Stomach smooth muscle (tissue), 2 donors: Measurements from ENCODE around the gene CAMK2B.

Source experiments
- H3K27ac ChIP-seq: one replicate; pipeline ENCODE4 v1.7.0; 2013; ENCODE audit warnings: mild to moderate bottlenecking, low read length, inconsistent platforms
- H3K27me3 ChIP-seq, 2 donors: one replicate each; pipeline ENCODE4 v1.7.0; 2013; ENCODE audit warnings: low read length in 2 of 2; ENCODE audit not compliant: insufficient read depth in 2 of 2, control insufficient read depth in 1 of 2
- H3K36me3 ChIP-seq, 2 donors: one replicate each; pipeline ENCODE4 v1.7.0; 2013; ENCODE audit warnings: low read length in 2 of 2; ENCODE audit not compliant: control insufficient read depth in 2 of 2, insufficient read depth in 2 of 2
- H3K4me1 ChIP-seq: one replicate; pipeline ENCODE4 v1.7.0; 2013; ENCODE audit warnings: low read length; ENCODE audit not compliant: control insufficient read depth, insufficient read depth
- H3K4me3 ChIP-seq, 2 donors: one replicate each; pipeline ENCODE4 v1.7.0; 2013; ENCODE audit warnings: low read length in 2 of 2
- H3K9ac ChIP-seq, 2 donors: one replicate each; pipeline ENCODE4 v1.7.0; 2013; ENCODE audit warnings: low read length in 2 of 2, mild to moderate bottlenecking in 1 of 2
- H3K9me3 ChIP-seq, 2 donors: one replicate each; pipeline ENCODE4 v1.7.0; 2013; ENCODE audit warnings: low read length in 2 of 2; ENCODE audit not compliant: control insufficient read depth in 2 of 2
- donor health status: healthy.
- donor health status: Pancreatic carcinoma.

CAMK2B gene

DNA sequence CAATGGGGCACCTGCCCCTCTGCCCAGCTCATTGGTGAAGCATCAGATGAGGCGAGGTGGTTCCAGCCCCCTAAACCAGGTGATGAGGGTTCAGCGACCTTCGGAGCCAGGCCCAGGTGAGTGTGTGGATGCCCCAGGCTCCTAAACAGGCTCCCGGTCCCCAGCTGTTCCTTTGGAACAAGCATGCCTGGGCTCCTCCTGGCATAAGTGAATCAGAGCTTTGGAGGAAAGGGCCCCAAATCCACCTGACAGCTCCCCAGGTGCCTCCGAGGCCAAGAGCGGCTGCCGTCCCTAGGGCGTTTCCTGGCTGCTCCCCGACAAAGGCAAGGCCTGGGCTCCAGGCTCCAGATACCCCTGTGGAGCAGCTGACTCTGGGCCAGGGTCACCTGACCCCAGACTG lies 63.4 kb downstream of the CAMK2B start:
- peaks cover under 1 to 4% of the 10 kb centered on the region in 2 donors for H3K27me3 ChIP-seq
- H3K36me3 ChIP-seq, result no peaks in the 10 kb centered on the region
- H3K27ac ChIP-seq, result no peak overlapping the region
- H3K9me3 ChIP-seq, result no peaks in the 10 kb centered on the region
- H3K4me1 ChIP-seq, result peaks cover 32% of the 10 kb centered on the region
- H3K4me3 ChIP-seq, result no peak overlapping the region
- no peak overlapping the region for H3K9ac ChIP-seq

DNA sequence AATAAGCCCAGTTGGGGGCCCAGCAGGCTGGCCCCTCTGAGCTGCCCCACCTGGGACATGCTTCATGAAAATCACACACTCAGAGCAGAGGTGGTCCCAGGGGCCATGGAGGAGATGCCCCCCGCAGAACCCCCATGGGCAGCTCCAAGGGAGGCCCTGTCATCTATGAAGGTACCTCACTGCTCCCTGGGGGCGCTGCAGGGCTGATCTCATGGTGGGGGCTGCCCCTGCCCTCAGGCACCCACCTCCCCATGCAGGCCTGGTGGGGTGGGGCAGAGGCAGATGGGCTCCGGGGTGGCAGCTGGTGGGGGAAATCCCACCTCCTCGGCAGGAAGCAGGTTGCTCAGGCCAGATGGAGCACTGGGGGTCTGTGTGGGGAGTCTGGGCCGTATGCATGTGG lies 64.2 kb downstream of the CAMK2B start:
- H3K4me3 ChIP-seq, result no peak overlapping the region
- no peaks in the 10 kb centered on the region for H3K36me3 ChIP-seq
- H3K27me3 ChIP-seq, result peaks cover 0 to 4% of the 10 kb centered on the region in 2 donors
- H3K9ac ChIP-seq, result no peak overlapping the region
- H3K27ac ChIP-seq, result no peak overlapping the region
- no peaks in the 10 kb centered on the region for H3K9me3 ChIP-seq
- peaks cover 39% of the 10 kb centered on the region for H3K4me1 ChIP-seq

DNA sequence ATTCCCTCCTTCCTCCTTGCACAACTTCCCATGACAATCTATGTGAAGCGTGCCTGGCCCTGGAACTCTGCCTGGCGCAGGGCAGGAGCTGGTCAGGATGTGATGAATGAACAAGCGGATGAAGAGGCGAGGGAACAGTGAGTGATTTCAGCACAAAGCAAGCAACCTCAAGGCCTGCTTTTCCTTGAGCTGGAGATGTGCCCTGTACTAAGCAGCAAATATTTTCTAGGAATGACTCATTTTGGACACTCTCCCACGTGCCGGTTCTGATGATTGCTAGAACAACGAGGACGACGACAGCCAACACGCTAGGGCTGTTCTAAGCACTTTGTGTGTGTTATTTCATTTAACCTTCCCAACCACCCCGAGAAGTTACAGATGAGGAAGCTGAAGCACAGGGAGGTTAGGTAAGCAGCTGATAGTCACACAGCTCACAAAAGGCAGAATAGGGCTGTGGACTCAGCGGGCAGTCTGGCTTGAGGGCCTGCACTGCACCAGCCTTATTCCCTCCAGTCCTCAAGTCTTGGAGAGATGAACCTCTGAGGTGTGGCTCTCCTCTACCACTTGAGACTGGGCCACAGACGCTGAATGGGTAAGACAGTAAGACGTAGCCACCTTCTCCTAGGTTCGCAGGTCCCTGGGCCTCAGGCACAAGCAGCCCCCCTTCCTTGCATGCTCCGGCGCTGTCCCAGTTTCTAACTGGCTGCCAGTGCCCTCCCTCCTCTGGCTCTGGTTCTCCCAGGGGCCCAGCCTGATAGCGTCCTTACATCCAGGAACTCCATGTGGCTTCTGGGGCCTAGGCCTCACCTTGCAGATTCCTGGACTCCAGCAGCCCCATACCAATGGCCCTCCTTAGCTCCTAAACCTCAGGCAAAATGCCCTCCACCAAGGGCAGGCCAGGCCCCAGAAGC lies 65.6 kb downstream of the CAMK2B start:
- Histone ChIP-seq H3K4me1 (peaks cover 40% of the 10 kb centered on the region), H3K36me3 (no peaks in the 10 kb centered on the region), H3K27ac (no peak overlapping the region), H3K27me3 (peaks cover 0 to 4% of the 10 kb centered on the region in 2 donors), H3K9ac (peak overlapping the region in 1 of 2 donors; percentile 21), H3K4me3 (no peak overlapping the region), H3K9me3 (no peaks in the 10 kb centered on the region)

DNA sequence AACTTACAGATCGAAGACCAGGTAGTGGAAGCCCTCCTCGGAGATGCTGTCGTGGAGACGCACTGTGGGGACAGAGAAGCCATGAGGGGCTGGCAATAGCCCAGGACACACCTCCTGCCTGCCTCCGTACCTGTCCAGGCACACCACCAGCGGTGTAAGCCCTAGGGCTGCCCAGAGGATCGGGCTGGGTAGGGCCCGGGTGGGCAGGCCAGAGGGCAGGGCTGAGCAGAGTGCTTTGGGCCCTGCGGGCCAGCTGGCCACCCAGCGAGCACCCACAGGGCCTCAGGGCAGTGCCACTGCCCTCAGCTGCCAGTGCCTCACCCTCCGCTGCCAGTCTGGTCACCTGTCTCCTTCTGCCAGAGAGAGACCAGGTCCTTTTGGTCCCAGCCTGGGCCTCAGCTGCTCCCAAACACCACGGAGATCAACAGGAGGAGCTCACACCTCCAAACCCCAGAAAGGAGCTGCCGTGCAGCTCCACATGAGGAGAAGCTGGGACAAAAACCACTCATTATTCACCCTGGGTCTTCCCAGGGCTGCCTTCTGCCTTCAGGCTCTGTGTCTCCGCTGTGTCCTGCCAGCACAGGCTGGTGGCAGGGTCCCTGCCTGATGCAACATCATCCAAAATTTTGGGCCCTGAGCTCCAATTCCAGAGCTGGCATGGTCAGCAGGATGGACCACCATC lies 66.4 kb downstream of the CAMK2B start:
- peaks cover 40% of the 10 kb centered on the region for H3K4me1 ChIP-seq
- H3K9ac ChIP-seq, result peak overlapping the region in 1 of 2 donors; percentile 21
- no peaks in the 10 kb centered on the region for H3K9me3 ChIP-seq
- H3K4me3 ChIP-seq, result no peak overlapping the region
- no peaks in the 10 kb centered on the region for H3K27me3 ChIP-seq
- no peak overlapping the region for H3K27ac ChIP-seq
- H3K36me3 ChIP-seq, result no peaks in the 10 kb centered on the region

DNA sequence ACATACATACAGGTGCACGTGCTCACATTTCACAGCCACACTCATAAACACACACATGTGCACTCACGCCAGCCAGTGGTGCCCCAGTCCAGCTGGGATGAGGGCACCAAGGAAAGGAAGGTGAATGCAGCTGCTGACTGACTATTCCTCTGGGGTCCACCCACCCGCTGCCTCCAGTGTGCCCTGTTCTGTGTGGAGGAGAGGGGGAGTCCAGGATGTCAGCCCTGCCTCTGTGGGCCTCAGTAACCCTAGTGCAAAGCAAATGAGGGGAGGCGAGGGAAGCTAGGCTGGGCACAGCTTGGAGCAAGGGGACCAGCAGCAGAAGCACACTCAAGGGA lies 67.0 kb downstream of the CAMK2B start:
- H3K27me3 ChIP-seq, result no peaks in the 10 kb centered on the region
- H3K36me3 ChIP-seq, result no peaks in the 10 kb centered on the region
- no peaks in the 10 kb centered on the region for H3K9me3 ChIP-seq
- no peak overlapping the region for H3K27ac ChIP-seq
- H3K4me1 ChIP-seq, result peaks cover 40% of the 10 kb centered on the region
- H3K9ac ChIP-seq, result peak overlapping the region in 1 of 2 donors; percentile 13
- H3K4me3 ChIP-seq, result peak overlapping the region; percentile 0 to 44

DNA sequence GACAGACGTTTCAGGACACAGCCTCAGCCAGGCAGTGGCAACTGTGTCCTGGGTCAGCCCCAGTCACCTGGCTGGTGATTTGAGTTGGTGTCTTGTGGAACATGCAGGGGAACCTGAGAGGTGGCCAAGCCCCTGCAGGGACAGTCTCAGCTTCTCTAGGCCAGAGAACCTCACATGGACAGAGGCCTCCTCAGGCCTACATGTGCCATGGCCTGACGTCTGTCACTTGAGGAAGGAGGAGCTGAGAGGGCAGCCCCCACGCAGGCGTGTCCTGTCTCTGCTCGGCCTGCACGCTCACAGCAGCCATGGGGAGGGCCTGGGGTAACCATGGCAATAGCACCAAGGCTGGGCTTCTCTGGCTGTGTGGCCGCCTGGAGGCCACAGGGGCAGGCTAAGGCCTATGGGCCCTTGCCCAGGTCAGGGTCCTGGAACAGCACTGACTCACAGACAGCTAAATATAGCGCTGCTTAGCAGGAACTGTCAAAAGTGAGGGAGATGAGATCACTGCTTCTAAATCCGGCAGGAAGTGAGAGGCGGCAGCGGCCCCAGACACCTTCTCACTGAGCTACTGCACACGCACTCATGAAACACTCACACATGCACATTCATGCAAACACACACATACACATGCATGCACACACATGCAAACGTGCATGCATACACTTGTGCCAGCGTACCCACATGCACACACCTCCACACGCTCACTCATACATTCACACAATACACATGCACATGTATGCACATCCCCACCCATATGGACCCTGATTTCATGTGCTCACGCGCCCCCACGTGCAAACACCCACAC lies 67.6 kb downstream of the CAMK2B start:
- no peaks in the 10 kb centered on the region for H3K9me3 ChIP-seq
- no peaks in the 10 kb centered on the region for H3K36me3 ChIP-seq
- H3K27ac ChIP-seq, result peak overlapping the region; percentile 37
- H3K27me3 ChIP-seq, result no peaks in the 10 kb centered on the region
- H3K4me3 ChIP-seq, result peak overlapping the region; percentile 0 to 44
- peak overlapping the region in 1 of 2 donors; percentile 21 for H3K9ac ChIP-seq
- peaks cover 40% of the 10 kb centered on the region for H3K4me1 ChIP-seq

DNA sequence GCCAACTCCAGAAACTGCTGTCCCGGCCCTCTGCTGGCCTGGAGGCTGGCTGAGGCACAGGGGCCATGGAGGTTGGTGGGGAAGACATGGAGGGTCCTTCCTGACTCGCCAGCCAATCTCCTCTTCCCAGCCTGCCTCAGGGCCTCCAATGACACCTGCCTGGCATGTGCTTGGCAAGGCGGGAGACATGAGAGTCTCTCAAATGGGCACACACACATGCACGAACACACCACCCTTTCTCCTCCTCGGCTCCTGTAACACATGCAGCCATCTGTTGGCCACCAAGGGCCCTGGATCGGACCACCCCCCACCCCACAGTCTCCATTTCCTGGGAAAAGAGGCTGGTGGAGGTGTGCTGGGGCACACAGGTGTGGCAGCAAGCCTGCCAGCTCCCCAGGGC lies 68.2 kb downstream of the CAMK2B start:
- Histone ChIP-seq H3K4me1 (peaks cover 40% of the 10 kb centered on the region), H3K27ac (peak overlapping the region; percentile 37), H3K27me3 (no peaks in the 10 kb centered on the region), H3K36me3 (no peaks in the 10 kb centered on the region), H3K9me3 (no peaks in the 10 kb centered on the region), H3K4me3 (peak overlapping the region in 1 of 2 donors; percentile 44), H3K9ac (no peak overlapping the region)

DNA sequence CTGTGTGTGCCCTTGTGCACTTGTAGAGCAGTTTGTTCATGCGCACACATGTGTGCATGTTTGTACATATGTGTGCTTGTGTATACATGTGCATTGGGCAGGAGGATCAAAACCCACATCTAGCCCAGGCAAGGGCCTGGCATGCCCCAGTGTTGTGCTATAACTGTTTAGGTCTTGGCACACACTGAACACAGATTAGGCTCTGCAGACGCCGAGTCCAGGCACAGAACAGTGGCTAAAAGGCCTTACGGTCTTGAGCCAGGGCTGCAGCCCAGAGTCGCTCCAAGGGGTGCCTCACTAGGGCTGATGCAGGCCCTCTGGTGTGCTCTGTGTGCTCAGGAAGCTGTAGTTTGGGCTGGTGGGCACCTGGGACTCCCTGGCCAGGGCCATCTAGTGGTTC lies 68.9 kb downstream of the CAMK2B start:
- Histone ChIP-seq H3K4me3 (no peak overlapping the region), H3K4me1 (peaks cover 40% of the 10 kb centered on the region), H3K27ac (no peak overlapping the region), H3K27me3 (no peaks in the 10 kb centered on the region), H3K9me3 (no peaks in the 10 kb centered on the region), H3K36me3 (no peaks in the 10 kb centered on the region), H3K9ac (no peak overlapping the region)

DNA sequence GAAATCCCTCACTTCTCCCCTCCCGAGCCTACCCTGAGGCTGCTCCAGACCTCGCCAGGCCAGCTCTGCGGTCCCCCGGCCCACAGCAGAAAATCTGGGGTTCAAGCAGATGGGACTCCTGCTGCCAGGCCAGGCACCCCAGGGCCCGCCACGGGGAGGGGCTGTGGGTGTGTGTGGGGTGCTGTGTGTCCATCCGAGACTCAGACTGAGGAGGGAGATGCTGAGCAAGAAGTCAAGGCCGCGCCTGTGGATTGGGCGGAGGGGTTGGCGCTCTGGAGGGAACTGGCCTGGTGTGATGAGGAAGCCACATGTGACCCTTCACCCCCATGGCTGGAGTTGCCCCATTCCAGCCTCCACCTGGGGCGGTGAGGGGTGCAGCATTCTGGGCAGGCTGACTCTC lies 73.5 kb downstream of the CAMK2B start:
- Histone ChIP-seq H3K36me3 (no peaks in the 10 kb centered on the region), H3K27me3 (no peaks in the 10 kb centered on the region), H3K4me1 (peaks cover 7% of the 10 kb centered on the region), H3K27ac (no peak overlapping the region), H3K9ac (no peak overlapping the region), H3K9me3 (no peaks in the 10 kb centered on the region), H3K4me3 (no peak overlapping the region)

DNA sequence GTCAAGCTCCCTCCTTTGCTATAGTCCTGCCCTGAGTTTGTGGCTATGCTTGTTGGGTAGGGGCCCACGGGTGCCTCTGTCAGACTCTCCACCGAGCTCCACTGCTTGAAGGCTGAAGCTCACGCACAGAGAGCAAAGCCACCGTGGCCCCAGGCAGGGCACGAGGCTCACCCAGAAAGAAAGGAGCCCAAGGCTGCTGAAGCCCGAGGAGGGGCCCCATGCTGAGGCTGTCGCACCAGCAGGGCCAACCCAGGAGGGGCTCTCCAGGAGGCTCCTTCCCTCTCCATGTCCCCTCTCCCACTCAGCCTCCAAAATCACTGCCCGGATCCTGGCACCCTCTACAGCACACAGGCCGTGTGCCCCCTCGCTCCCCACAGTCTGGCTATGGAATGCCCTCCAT lies 74.1 kb downstream of the CAMK2B start:
- H3K27me3 ChIP-seq, result no peaks in the 10 kb centered on the region
- no peaks in the 10 kb centered on the region for H3K9me3 ChIP-seq
- H3K4me3 ChIP-seq, result no peak overlapping the region
- no peaks in the 10 kb centered on the region for H3K36me3 ChIP-seq
- no peak overlapping the region for H3K9ac ChIP-seq
- H3K4me1 ChIP-seq, result peaks cover under 1% of the 10 kb centered on the region
- no peak overlapping the region for H3K27ac ChIP-seq
